Endothelial cell of umbilical vein (primary cell): ENCODE data around the gene CDH15. TPM values are rescaled to one million over a fixed set of nuclear protein-coding genes. Genes with fewer than 3 reads are reported as not detected.

ENCODE experiments used
- BruUV-seq: library from RNA; stranded (reverse); fragments of 400-500 nt; replicated peaks from 2 replicates; lab custom pipeline; 2021; lab: Mats Ljungman, UMichigan
- CTCF ChIA-PET: fragments of 300-600, 350-600 bp; sonication (Branson Sonifier 250); formaldehyde crosslinking; loops from one replicate; lab custom pipeline; 2021; ENCODE audit warnings: antibody characterized with exemption, inconsistent platforms; lab: Charles Lee
- POLR2A ChIA-PET: fragments of 300-600, 350-600 bp; sonication (Branson Sonifier 250); formaldehyde crosslinking; loops from one replicate; lab custom pipeline; 2021; ENCODE audit warnings: antibody characterized with exemption, inconsistent platforms; lab: Charles Lee
- DNase-seq: peaks from one replicate; pipeline ENCODE4 v3.0.0-alpha.2; 2011; ENCODE audit warnings: low read depth, low spot score
- FAIRE-seq: peaks from 2 replicates; lab custom pipeline; 2011; peaks lifted over from hg19 to GRCh38; lab: Jason Lieb, UNC
- H2AFZ ChIP-seq: 2 replicates; pipeline ENCODE4 v1.6.0; 2012; ENCODE audit warnings: low read depth, low read length, control low read depth, inconsistent platforms
- H3K27ac ChIP-seq: 2 replicates; pipeline ENCODE4 v1.5.1; 2011; ENCODE audit warnings: low read depth, mild to moderate bottlenecking, control low read depth, low read length, moderate library complexity; ENCODE audit not compliant: insufficient read depth
- H3K27me3 ChIP-seq, 2 experiments: 2 replicates each; pipeline versions ENCODE4 v1.6.0 to v1.6.1; 2011; ENCODE audit warnings: low read length in 2 of 2, mixed read lengths in 1 of 2; ENCODE audit not compliant: control insufficient read depth in 2 of 2, insufficient read depth in 2 of 2
- H3K36me3 ChIP-seq, 2 experiments: 2 replicates in 1 of 2; 3 replicates in 1 of 2; pipeline ENCODE4 v1.5.1; 2011; ENCODE audit warnings: low read length in 2 of 2, mild to moderate bottlenecking in 1 of 2, moderate library complexity in 1 of 2; ENCODE audit not compliant: control insufficient read depth in 2 of 2, insufficient read depth in 2 of 2; ENCODE audit errors: extremely low read depth in 1 of 2
- H3K4me1 ChIP-seq: 3 replicates; pipeline ENCODE4 v1.5.1; 2011; ENCODE audit warnings: mild to moderate bottlenecking, low read length; ENCODE audit not compliant: control insufficient read depth, insufficient read depth; ENCODE audit errors: extremely low read depth
- H3K4me2 ChIP-seq: 2 replicates; pipeline ENCODE4 v1.6.1; 2011; ENCODE audit warnings: low read length, control low read depth, mixed read lengths; ENCODE audit not compliant: insufficient read depth
- H3K4me3 ChIP-seq, 3 experiments: fragments of 200-600 bp in 1 of 3; sonication (generic), shearing (Covaris generic) in 1 of 3; replicated peaks in 1 of 3; 2 replicates each; pipeline ENCODE4 v1.5.1; 2011 to 2016; ENCODE audit warnings: control low read depth in 3 of 3, low read length in 3 of 3, mild to moderate bottlenecking in 2 of 3, inconsistent platforms in 1 of 3, low read depth in 1 of 3, moderate library complexity in 1 of 3; ENCODE audit not compliant: insufficient read depth in 1 of 3
- H3K79me2 ChIP-seq: 2 replicates; pipeline ENCODE4 v1.6.0; 2012; ENCODE audit warnings: low read length, inconsistent platforms; ENCODE audit not compliant: control insufficient read depth, insufficient read depth
- H3K9ac ChIP-seq: replicated peaks from 2 replicates; pipeline ENCODE3; 2011; ENCODE audit warnings: low read length, control low read depth; ENCODE audit not compliant: insufficient read depth; ENCODE audit errors: extremely low read depth
- H3K9me1 ChIP-seq: replicated peaks from 3 replicates; pipeline ENCODE4 v1.6.0; 2011; ENCODE audit warnings: mild to moderate bottlenecking, low read length; ENCODE audit not compliant: control insufficient read depth, insufficient read depth; ENCODE audit errors: extremely low read depth
- H3K9me3 ChIP-seq: replicated peaks from 2 replicates; pipeline ENCODE4 v1.5.1; 2012; ENCODE audit warnings: low read length, inconsistent platforms; ENCODE audit not compliant: control insufficient read depth, insufficient read depth
- H4K20me1 ChIP-seq: replicated peaks from 2 replicates; pipeline ENCODE3; 2011; ENCODE audit warnings: mild to moderate bottlenecking, low read length; ENCODE audit not compliant: control insufficient read depth, insufficient read depth; ENCODE audit errors: extremely low read depth
- CTCF ChIP-seq, 2 donors: IDR thresholded peaks; 1 replicate in 1 of 2; 2 replicates in 1 of 2; pipeline ENCODE4 v1.5.1; 2011; ENCODE audit warnings: low read length in 2 of 2, mild to moderate bottlenecking in 2 of 2, moderate library complexity in 2 of 2, control low read depth in 1 of 2, inconsistent platforms in 1 of 2, low read depth in 1 of 2; ENCODE audit not compliant: insufficient read depth in 1 of 2; ENCODE audit errors: extremely low read depth in 1 of 2
- EZH2 ChIP-seq: IDR thresholded peaks from 2 replicates; pipeline ENCODE4 v1.6.1; 2012; ENCODE audit warnings: borderline replicate concordance, low read depth, mild to moderate bottlenecking, moderate library complexity, low read length, inconsistent platforms; ENCODE audit not compliant: severe bottlenecking
- FOS ChIP-seq: IDR thresholded peaks from 2 replicates; pipeline ENCODE4 v1.6.1; 2011; ENCODE audit warnings: mild to moderate bottlenecking, low read length, moderate library complexity, borderline replicate concordance; ENCODE audit not compliant: insufficient read depth
- GATA2 ChIP-seq: IDR thresholded peaks from 2 replicates; pipeline ENCODE4 v1.7.0; 2011; ENCODE audit warnings: low read depth, mild to moderate bottlenecking, moderate library complexity, mixed read lengths, low read length; ENCODE audit not compliant: insufficient read length, insufficient read depth
- JUN ChIP-seq: IDR thresholded peaks from 2 replicates; pipeline ENCODE4 v1.6.1; 2011; ENCODE audit warnings: borderline replicate concordance, low read depth; ENCODE audit not compliant: insufficient read length, insufficient read depth
- MAX ChIP-seq: IDR thresholded peaks from 2 replicates; pipeline ENCODE4 v1.6.1; 2011; ENCODE audit not compliant: insufficient read depth, insufficient read length
- MYC ChIP-seq: IDR thresholded peaks from one replicate; pipeline ENCODE4 v1.6.1; 2011; ENCODE audit warnings: mild to moderate bottlenecking, low read depth, low read length
- POLR2A ChIP-seq: IDR thresholded peaks from 2 replicates; pipeline ENCODE4 v1.6.1; 2012; ENCODE audit warnings: low read depth, mild to moderate bottlenecking, control low read depth, low read length
- POLR2AphosphoS5 ChIP-seq: IDR thresholded peaks from 2 replicates; pipeline ENCODE4 v1.6.1; 2012; ENCODE audit warnings: low read depth, mild to moderate bottlenecking, control low read depth, low read length, moderate library complexity; ENCODE audit not compliant: insufficient read depth
- dilution Hi-C: fragments of 300-500 bp; cut with MboI; formaldehyde crosslinking; loops from one replicate; pipeline ENCODE4 v1.15.0; 2019; ENCODE audit warnings: low sequenced_read_pairs; ENCODE audit not compliant: extremely low pct_ligation_motif_present
- intact Hi-C: fragments of 100-400 bp; cut with micrococcal nuclease; formaldehyde crosslinking; loops from one replicate; pipeline ENCODE4 v1.10.0; 2022
- polyA plus RNA-seq, 4 experiments: library from polyadenylated mRNA; depleted of rRNA in 3 of 4; stranded (reverse) in 3 of 4; unstranded in 1 of 4; fragments of >200 nt; gene quantifications; 2 replicates each; pipeline versions ENCODE4 v1.2.1 to v1.2.3, GENCODE V29; 2011 to 2012; ENCODE audit warnings: missing spikeins in 1 of 4
- total RNA-seq: library from RNA; stranded (reverse); gene quantifications from 2 replicates; pipeline ENCODE4 v1.2.3, GENCODE V29; 2021

Gene CDH15
- total and polyA plus RNA-seq, 2 donors (not counting 3 experiments of a cell fraction or from before 2014, with no cell fraction given): 0.44 TPM; not detected in 1

DNA sequence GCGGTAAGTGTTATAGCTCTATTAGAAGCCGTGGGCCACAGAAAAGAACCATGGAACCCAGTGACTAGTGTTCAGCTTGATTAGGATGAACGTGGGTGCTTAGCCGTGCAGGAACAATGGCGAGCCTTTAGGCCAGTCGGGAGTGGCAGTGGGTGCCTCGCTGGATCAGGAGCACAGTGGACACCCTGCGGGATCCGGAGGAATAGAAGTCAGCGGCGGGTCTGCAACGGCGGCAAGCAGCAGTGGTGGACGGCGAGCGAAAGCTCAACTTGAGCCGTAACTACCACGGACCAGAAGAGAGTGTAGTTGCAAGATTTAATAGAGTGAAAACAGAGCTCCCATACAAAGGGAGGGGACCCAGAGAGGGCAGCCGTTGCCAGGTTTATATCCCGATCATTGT is 37.3 kb upstream of the CDH15 start:
- ChIA-PET POLR2A (no interaction called here), CTCF (no interaction called here)
- Histone ChIP-seq H3K9ac (no peak overlapping the region), H3K27ac (no peak overlapping the region), H3K4me1 (no peaks in the 10 kb centered on the region), H3K9me3 (no peaks in the 10 kb centered on the region), H3K36me3 (peaks cover 0 to 10% of the 10 kb centered on the region in 2 experiments), H3K27me3 (no peaks in the 10 kb centered on the region), H3K4me3 (no peak overlapping the region), H3K79me2 (no peaks in the 10 kb centered on the region), H2AFZ (no peak overlapping the region), H3K4me2 (no peak overlapping the region), H4K20me1 (no peaks in the 10 kb centered on the region), H3K9me1 (no peaks in the 10 kb centered on the region)
- no TSS peak for BruUV-seq
- dilution Hi-C loops (loop anchor here (25.0 kb wide), 1 partner anchor 172 kb away; no protein-coding TSS in a partner anchor), intact Hi-C loops (no loop called here)
- TF ChIP-seq MYC: no peak
- no peak for TF ChIP-seq POLR2AphosphoS5
- no peak for TF ChIP-seq POLR2A
- no peak for TF ChIP-seq EZH2
- no peak for TF ChIP-seq JUN
- no peak for TF ChIP-seq CTCF (IDR thresholded peaks at IDR 0.05; ENCODE audit: extremely low read depth in 1 of 2, insufficient read depth in 1 of 2, low read depth in 1 of 2, low read length in 2 of 2)
- TF ChIP-seq GATA2: no peak
- no peak for TF ChIP-seq MAX
- TF ChIP-seq FOS: no peak
- DNase-seq (no peak), FAIRE-seq (no peak)
